Transverse colon (tissue), 3 donors: ENCODE data around the gene MOB3B.

Source experiments
- POLR2A ChIP-seq: fragments of 450-650 bp; IDR thresholded peaks from one replicate; pipeline ENCODE4 v1.6.1; 2016; ENCODE audit warnings: antibody characterized with exemption, mild to moderate bottlenecking, moderate library complexity
- TF ChIP-seq, protein P1 (sequence below), 5 experiments: fragments of 200-600 bp in 3 of 5; fragments of 450-650 bp in 2 of 5; sonication (generic) in 3 of 5; IDR thresholded peaks; 1 replicate in 2 of 5; 2 replicates in 3 of 5; pipeline ENCODE4 v1.5.1; 2016 to 2017; ENCODE audit warnings: antibody characterized with exemption in 5 of 5, inconsistent platforms in 3 of 5, mild to moderate bottlenecking in 2 of 5, moderate library complexity in 1 of 5

DNA sequence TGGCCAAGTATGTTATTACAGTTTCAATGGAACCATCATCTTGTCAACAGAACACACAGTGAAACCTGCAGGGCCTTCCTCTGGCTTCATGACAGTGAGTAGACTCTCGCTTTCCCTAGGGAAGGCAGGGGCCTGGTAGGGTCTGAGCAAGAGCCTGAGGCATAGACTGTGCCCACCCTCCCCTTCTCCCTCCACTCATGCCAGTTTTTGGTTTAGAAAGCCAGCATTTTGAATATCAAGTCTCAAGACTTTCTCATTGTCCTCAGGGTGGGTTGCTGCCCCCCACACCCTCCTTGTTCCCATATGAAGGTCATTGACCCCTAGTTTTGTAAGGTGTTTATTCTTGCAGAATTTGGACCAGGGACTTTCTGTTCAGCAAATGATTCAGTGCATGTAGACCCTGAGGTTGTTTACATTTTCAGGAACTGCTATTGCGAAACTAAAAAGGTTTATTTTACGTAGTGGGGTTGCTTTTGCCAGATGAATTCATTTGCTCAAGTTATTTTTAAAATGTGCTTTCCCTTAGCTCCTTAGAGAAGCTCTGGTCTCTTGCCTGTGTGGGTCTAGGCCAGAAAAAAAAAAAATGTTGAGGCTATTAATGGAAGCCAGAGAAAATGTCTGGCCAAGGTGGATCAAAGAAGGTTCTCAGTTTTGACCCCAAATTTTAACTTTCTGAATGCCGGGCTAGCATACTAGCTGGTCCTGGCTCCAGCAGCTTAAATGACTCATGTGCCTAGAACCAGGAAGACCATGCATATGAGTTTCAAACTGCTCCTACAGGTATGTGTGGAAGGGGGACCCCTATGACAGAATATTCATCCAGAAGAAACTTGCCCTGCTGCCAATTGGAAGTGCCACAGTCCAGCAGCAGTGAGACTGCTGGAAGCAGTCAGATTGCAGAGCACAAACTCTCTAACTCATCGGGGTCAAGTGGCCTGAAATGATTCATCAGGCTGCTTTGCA is 10.1 kb upstream of the MOB3B start:
- TF ChIP-seq, protein P1, sequence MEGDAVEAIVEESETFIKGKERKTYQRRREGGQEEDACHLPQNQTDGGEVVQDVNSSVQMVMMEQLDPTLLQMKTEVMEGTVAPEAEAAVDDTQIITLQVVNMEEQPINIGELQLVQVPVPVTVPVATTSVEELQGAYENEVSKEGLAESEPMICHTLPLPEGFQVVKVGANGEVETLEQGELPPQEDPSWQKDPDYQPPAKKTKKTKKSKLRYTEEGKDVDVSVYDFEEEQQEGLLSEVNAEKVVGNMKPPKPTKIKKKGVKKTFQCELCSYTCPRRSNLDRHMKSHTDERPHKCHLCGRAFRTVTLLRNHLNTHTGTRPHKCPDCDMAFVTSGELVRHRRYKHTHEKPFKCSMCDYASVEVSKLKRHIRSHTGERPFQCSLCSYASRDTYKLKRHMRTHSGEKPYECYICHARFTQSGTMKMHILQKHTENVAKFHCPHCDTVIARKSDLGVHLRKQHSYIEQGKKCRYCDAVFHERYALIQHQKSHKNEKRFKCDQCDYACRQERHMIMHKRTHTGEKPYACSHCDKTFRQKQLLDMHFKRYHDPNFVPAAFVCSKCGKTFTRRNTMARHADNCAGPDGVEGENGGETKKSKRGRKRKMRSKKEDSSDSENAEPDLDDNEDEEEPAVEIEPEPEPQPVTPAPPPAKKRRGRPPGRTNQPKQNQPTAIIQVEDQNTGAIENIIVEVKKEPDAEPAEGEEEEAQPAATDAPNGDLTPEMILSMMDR (IDR thresholded peaks at IDR 0.05) = no peak
- TF ChIP-seq POLR2A = no peak
